Effector memory CD8-positive, alpha-beta T cell (primary cell): ENCODE measurements around the gene MUTYH.
"Not testable (repeated sequence)": the region's sequence is repeated elsewhere in the genome, so short reads cannot be mapped to it uniquely, and the experiment has no call there.

Source experiments
- ATAC-seq: fragments of 150-1000 bp; cut with Tn5 transposase; replicated peaks from 2 replicates; pipeline ENCODE4 v1.10.0; 2021; ENCODE audit warnings: mild to moderate bottlenecking, moderate library complexity
- DNase-seq, 3 experiments: peaks; one replicate each; pipeline ENCODE4 v3.0.0; 2021
- H3K27ac Mint-ChIP-seq, 2 donors: one replicate each; pipeline ENCODE4 v1.8.0; 2022; ENCODE audit warnings: mild to moderate bottlenecking in 2 of 2, mixed read lengths in 2 of 2, moderate library complexity in 2 of 2
- H3K27me3 Mint-ChIP-seq, 2 donors: one replicate each; pipeline ENCODE4 v1.8.0; 2022; ENCODE audit warnings: mixed read lengths in 2 of 2
- H3K36me3 Mint-ChIP-seq: one replicate; pipeline ENCODE4 v1.8.0; 2022; ENCODE audit warnings: mild to moderate bottlenecking, moderate library complexity, mixed read lengths; ENCODE audit not compliant: insufficient read depth
- H3K4me1 Mint-ChIP-seq, 2 donors: one replicate each; pipeline ENCODE4 v1.8.0; 2022; ENCODE audit warnings: low read depth in 2 of 2, mixed read lengths in 2 of 2
- H3K4me3 Mint-ChIP-seq, 2 donors: one replicate each; pipeline ENCODE4 v1.8.0; 2022; ENCODE audit warnings: mild to moderate bottlenecking in 2 of 2, mixed read lengths in 2 of 2, moderate library complexity in 2 of 2
- H3K9me3 Mint-ChIP-seq, 2 donors: one replicate each; pipeline ENCODE4 v1.8.0; 2022; ENCODE audit warnings: mixed read lengths in 2 of 2

The MUTYH gene

DNA sequence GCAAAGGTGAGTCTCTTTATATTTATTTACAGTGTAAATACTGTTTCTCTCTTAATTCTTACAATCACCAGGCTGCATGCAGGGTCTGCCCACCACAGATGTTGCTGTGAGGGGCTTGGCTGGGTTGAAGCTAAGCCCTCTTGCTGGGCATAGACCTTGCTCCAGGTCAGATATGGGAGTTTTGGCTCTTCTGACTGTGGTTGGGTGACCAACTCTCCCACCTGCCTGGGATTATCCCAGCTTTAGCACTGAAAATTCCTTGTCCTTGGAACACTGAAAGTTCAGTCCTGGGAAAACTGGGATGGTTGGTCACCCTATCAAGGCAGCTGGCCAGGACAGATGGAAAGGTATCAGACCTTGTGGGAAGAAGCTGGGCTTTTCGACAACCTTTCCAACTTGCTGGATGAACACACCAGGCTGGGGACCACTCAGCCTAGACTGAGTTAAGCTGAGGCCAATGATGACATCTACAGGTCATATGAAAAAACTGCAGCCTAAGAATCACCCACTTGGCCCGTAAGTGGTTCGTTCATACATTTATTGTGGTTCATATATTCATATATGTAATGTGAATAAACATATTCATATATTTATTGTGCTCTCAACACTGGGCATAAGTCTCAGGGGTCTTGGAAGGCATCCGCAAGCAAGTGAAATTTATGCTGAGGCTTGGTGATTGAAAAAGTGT is 40.1 kb downstream of the MUTYH start:
- DNase-seq = peak; percentile 21 to 30 (median 26)
- H3K9me3 Mint-ChIP-seq = no peaks in the 10 kb centered on the region
- no peaks in the 10 kb centered on the region for H3K27me3 Mint-ChIP-seq
- H3K36me3 Mint-ChIP-seq = peaks cover 12% of the 10 kb centered on the region
- peak; percentile 9 for ATAC-seq
- H3K27ac Mint-ChIP-seq = no peak overlapping the region
- H3K4me3 Mint-ChIP-seq = no peak overlapping the region
- H3K4me1 Mint-ChIP-seq = peaks cover 10 to 12% of the 10 kb centered on the region in 2 donors

DNA sequence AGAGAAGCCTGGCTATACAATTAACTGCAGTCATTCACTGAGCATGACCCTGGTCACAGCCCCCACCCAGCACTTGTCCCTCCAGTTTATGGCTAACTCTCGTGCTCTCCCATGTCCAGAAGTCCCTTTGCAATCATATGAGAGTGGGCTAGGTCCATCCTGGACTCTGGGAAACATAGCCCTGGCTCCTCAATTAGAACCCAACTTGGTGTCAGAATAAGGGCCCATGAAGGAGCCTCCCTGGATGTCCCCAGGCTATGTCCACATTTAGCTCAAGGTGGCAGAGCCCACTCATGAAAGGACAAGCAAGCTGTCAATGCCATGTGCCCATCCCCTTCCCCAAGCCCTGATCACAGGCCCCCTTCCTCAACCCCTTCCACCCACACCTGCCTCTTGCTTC is 40.9 kb downstream of the MUTYH start:
- H3K36me3 Mint-ChIP-seq = peaks cover 9% of the 10 kb centered on the region
- H3K27ac Mint-ChIP-seq = no peak overlapping the region
- H3K27me3 Mint-ChIP-seq = no peaks in the 10 kb centered on the region
- H3K9me3 Mint-ChIP-seq = no peaks in the 10 kb centered on the region
- DNase-seq = no peak
- H3K4me1 Mint-ChIP-seq = peaks cover 4% of the 10 kb centered on the region in 2 donors
- no peak overlapping the region for H3K4me3 Mint-ChIP-seq
- ATAC-seq = no peak

DNA sequence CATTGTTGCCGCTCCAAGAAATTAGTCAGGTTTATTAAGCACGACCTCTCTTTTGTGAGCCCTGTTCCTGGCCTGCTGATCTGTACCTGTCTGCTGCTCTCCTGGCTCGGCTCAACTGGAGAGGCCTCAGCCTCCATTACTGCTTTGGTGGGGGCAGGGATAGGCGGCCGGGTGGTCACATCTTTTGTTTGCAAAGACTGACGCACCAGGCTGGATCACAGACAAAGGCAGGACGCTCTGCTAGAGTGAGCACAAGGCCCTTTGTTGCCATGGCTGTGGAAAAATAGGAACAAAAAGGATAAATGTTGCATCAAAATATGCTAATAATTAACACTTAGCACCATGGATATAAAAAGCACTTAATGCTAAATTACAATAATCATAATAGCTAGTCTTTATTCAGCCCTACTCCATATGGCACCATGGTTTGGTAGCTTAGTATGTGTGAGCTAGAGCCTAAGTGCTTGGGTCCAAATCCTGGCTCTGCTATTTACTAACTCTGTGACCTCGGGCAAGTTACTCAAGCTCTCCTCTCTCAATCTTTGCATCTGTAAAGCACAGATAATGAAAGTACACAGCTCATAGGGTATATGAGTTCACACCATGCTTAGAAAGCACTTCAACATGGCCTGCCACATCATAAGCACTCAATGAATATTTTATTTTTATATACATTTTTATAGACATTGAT is 42.4 kb downstream of the MUTYH start:
- Mint-ChIP-seq H3K27ac (no peak overlapping the region), H3K36me3 (peaks cover 3% of the 10 kb centered on the region)
- ATAC-seq = no peak

DNA sequence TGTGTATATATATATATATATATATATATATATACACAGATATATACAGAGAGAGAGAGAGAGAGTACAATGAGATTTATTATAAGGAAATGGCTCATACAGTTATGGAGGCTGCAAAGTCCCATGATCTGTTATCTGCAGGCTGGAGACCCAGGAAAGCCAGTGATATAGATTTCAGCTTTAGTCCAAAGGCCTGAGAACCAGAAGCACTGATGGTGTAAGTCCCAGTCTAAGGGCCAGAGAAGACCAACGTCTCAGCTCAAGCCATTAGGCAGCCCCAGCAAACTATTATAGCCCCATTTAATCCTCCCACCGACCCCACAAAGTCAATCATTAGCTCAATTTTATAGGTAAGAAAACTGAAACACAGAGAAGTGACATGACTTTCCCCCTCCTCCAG is 48.5 kb downstream of the MUTYH start:
- Mint-ChIP-seq H3K36me3 (no peaks in the 10 kb centered on the region), H3K4me3 (no peak overlapping the region), H3K27me3 (peaks cover 0 to 11% of the 10 kb centered on the region in 2 donors), H3K9me3 (no peaks in the 10 kb centered on the region), H3K27ac (no peak overlapping the region), H3K4me1 (no peaks in the 10 kb centered on the region)
- ATAC-seq = no peak
- no peak for DNase-seq

More for the DNA sequence above, 42.4 kb downstream of the MUTYH start:
- H3K27me3 Mint-ChIP-seq = no peaks in the 10 kb centered on the region
- H3K9me3 Mint-ChIP-seq = no peaks in the 10 kb centered on the region
- no peak for DNase-seq
- peaks cover 0 to 2% of the 10 kb centered on the region in 2 donors for H3K4me1 Mint-ChIP-seq
- H3K4me3 Mint-ChIP-seq = no peak overlapping the region

DNA sequence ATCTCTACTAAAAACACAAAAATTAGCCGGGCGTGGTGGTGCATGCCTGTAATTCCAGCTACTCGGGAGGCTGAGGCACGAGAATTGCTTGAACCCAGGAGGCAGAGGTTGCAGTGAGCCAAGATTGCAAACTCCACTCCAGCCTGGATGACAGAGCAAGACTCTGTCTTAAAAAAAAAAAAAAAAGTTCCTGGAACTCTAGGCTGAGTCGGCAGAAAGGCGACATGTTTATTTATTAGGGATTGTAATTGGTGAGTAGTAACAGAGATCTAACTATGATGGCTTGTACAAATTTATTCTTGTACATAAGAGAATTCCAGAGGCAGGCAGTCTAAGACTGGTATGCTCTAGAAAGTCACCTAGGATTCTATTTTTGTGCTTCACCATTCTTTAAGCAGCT is 49.2 kb downstream of the MUTYH start:
- peaks cover 0 to 13% of the 10 kb centered on the region in 2 donors for H3K27me3 Mint-ChIP-seq
- not testable (repeated sequence) for H3K36me3 Mint-ChIP-seq, DNase-seq, H3K4me1 Mint-ChIP-seq, H3K27ac Mint-ChIP-seq, ATAC-seq, H3K4me3 Mint-ChIP-seq, H3K9me3 Mint-ChIP-seq

DNA sequence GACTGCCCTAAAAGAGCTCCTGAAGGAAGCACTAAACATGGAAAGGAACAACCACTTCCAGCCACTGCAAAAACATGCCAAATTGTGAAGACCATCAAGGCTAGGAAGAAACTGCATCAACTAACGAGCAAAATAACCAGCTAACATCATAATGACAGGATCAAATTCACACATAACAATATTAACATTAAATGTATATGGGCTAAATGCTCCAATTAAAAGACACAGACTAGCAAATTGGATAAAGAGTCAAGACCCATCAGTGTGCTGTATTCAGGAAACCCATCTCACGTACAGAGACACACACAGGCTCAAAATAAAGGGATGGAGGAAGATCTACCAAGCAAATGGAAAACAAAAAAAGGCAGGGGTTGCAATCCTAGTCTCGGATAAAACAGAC is 53.7 kb downstream of the MUTYH start:
- H3K27ac Mint-ChIP-seq, DNase-seq, H3K4me1 Mint-ChIP-seq, H3K4me3 Mint-ChIP-seq, ATAC-seq, H3K36me3 Mint-ChIP-seq, H3K9me3 Mint-ChIP-seq: not testable (repeated sequence)
- peaks cover 15 to 19% of the 10 kb centered on the region in 2 donors for H3K27me3 Mint-ChIP-seq

DNA sequence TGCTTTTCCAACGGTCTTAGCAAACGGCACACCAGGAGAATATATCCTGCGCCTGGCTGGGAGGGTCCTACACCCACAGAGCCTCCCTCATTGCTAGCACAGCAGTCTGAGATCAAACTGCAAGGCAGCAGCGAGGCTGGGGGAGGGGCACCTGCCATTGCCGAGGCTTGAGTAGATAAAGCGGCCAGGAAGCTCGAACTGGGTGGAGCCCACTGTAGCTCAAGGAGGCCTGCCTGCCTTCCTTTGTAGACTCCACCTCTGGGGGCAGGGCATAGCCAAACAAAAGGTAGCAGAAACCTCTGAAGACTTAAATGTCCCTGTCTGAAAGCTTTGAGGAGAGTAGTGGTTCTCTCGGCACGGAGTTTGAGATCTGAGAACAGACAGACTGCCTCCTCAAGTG is 55.4 kb downstream of the MUTYH start:
- not testable (repeated sequence) for ATAC-seq, DNase-seq, H3K4me3 Mint-ChIP-seq, H3K4me1 Mint-ChIP-seq, H3K36me3 Mint-ChIP-seq, H3K9me3 Mint-ChIP-seq, H3K27ac Mint-ChIP-seq
- peaks cover 22 to 24% of the 10 kb centered on the region in 2 donors for H3K27me3 Mint-ChIP-seq

DNA sequence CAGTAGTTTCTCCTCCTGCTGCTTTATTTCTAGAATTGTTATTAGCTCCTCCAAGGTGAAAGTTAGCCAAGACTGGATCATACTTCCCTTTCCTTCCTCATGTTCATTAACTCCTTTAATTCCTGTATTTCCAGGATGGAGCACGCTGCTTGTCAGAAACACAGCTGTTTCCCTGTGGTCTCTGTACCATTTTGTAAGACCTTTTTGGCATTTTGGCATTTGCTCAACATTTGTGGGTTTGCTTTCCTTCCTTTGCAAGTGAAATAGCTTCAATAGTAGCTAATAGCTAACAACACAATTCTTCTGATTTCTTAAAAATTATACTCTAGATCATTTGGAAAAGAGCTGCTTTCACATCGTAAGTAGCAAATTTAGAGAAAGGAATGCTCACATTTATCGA is 57.9 kb downstream of the MUTYH start:
- ATAC-seq (no peak), DNase-seq (no peak)
- Mint-ChIP-seq H3K36me3 (no peaks in the 10 kb centered on the region), H3K27me3 (peaks cover 18 to 37% of the 10 kb centered on the region in 2 donors), H3K4me1 (no peaks in the 10 kb centered on the region), H3K4me3 (no peak overlapping the region), H3K27ac (no peak overlapping the region), H3K9me3 (no peaks in the 10 kb centered on the region)
